KBM-7 (cell line): ENCODE data around the gene CAMKMT.
"Not testable (repeated sequence)": the region's sequence is repeated elsewhere in the genome, so short reads cannot be mapped to it uniquely, and the experiment has no call there.

Experiments
- DNase-seq: peaks from one replicate; pipeline ENCODE4 v3.0.0-alpha.2; 2015
- in situ Hi-C: fragments of 300-500 bp; cut with MboI; formaldehyde crosslinking; loops from 2 replicates; pipeline ENCODE4 v1.14.3; 2020; ENCODE audit warnings: low sequenced_read_pairs, low pct_unique_long_range_greater_than_20kb, mixed read lengths

Gene CAMKMT

DNA sequence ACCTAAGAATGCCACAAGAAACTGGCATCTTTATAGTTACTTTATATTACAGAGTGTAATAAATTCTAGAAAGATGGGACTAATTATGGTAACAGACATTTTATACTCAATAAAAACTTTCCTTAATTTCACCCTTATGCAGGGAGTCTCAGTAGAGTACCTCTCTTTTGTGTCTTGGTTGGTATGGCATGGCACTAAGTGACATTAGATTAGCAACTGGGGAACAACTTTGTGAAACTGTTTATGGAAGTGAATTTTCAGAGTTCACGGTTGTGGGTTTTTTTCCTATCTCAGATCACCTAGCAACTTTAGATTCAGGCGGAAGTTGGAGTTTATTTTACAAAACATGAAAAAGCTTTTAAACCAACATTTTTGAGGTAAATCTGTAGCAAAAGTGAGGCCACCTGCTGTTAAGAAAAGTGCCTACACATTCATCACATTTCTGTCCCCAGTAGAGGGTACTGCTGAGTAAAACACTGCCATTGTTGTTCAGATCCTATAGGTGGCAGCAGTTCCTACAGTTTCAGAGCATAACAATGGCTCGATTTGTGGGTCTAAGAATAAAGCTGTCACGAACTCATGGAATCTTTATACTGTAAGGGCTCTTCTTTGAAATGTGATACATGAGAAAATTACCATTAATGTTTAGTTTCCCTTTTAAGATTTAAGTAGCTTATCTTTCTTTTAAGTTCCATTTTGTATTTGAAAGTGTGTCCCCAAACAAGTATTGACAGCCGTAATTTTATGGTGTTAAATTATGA is 117.6 kb downstream of the CAMKMT start:
- in situ Hi-C loops: no loop called here
- peak; percentile 88 for DNase-seq

DNA sequence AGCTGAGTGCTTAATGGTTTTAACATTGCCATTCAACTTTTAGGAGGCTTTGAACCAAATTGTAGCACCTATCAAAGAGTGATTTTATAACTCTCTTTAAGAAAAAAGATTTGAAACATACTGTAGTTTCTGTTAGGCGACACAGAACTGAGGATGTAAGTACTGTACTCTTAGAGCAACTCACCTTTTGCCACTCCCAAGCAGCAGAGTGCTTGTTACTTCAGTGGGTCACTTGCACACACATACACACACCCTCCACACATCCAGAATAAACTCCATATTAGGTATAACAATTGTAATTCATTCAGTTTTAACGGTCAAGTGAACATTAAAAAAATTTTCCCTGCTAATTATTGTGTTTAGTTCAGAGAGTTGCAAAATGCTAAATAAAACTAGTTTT is 118.3 kb downstream of the CAMKMT start:
- in situ Hi-C loops: no loop called here
- DNase-seq: no peak

DNA sequence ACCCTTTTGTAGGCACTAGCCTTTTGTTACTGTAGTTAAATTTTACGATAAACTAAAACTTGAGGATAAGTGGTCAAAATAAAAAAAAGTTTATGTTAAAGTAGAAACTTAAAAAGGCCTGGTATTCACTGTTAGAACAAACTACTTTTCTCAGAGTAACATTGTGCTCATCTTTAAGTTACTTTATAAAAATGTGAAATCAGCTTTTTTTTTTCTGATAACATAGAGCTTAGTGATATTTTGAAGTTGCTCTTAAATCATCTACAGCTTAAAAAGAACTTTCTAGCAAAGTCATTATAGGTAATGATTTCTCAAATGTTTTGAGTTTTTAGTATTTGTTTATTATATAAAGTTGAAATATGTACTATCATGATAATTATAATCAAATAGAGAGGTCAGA is 125.3 kb downstream of the CAMKMT start:
- in situ Hi-C loops: no loop called here
- DNase-seq: no peak

GRCh38 chr2:44490726-44491125 is 129.0 kb downstream of the CAMKMT start:
- in situ Hi-C loops: no loop called here

GRCh38 chr2:44494006-44494405 is 132.3 kb downstream of the CAMKMT start:
- DNase-seq: no peak
- in situ Hi-C loops: no loop called here

More at GRCh38 chr2:44490726-44491125, 129.0 kb downstream of the CAMKMT start:
- DNase-seq: no peak

DNA sequence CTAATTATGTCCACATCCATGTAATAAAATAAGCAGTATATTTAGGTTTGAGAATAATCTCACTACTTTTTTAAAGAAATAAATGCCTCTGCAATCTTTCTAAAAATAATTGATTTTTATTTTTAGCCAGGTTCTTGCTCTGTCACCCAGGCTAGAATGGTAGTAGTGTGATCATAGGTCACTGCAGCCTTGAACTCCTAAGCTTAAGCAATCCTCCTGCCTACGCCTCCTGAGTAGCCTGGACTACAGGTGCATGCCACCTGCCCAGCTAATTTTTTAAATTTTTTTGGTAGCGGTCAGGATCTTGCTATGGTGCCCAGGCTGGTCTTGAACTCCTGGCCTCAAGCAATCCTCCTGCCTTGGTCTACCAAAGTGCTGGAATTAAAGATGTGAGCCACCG is 133.3 kb downstream of the CAMKMT start:
- DNase-seq: no peak
- in situ Hi-C loops: no loop called here

GRCh38 chr2:44495544-44495943 is 133.8 kb downstream of the CAMKMT start:
- no peak for DNase-seq
- in situ Hi-C loops: no loop called here

DNA sequence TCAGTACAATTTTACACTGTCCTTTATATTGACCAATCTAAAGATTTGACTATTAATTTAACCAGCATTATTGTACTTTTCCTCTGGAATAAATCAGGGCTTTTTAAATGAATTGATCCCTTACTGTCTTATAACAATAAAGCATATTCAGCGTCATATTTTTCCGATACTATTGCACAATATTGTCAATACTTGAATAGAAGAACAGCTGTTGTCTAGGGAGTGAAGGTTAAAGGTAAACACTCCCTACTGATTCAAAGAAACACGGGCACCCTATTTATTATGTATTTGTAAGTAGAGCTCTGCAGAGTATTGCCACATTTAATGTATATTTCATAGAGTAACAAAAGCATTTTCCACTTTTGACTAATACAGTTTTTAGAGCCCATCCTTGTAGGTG is 134.4 kb downstream of the CAMKMT start:
- in situ Hi-C loops: no loop called here
- DNase-seq: no peak

DNA sequence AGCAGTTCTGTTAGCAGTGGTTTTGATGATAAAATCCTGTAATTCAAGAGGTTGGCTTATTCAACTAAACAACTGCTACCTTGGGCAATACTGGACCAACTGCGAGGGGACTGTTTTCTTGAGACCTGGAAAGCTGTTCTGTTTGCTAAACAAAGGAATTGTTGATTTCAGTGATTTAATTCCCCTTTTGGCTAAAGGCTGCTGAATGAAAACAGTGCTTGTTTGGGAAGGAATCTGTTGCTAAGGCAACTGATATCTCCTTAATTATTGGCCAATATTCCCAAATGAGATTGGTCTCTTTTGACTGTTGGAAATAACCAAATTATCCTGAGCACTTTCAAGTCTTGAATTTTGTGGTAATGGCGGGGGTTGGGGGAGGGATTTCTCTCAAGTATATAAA is 136.8 kb downstream of the CAMKMT start:
- no peak for DNase-seq
- in situ Hi-C loops: no loop called here

DNA sequence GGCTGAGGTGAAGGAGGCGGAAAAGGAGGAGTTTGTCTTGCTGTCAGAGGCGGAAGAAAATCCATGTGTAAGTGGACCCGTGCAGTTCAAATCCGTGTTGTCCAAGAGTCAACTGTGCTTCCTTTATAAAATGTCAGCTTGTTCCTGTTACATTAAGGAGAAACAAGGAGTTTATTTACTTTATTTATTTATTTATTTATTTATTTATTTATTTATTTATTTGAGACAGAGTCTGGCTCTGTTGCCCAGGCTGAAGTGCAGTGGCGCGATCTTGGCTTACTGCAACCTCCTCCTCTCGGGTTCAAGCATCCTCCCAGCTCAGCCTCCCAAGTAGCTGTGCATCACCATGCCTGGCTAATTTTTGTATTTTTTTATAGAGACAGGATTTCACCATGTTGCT is 143.9 kb downstream of the CAMKMT start:
- DNase-seq, in situ Hi-C loops: not testable (repeated sequence)

- in situ Hi-C loops: no loop called here
- DNase-seq: no peak
Observed at GRCh38 chr2:44510246-44510645, 148.5 kb downstream of the CAMKMT start.

DNA sequence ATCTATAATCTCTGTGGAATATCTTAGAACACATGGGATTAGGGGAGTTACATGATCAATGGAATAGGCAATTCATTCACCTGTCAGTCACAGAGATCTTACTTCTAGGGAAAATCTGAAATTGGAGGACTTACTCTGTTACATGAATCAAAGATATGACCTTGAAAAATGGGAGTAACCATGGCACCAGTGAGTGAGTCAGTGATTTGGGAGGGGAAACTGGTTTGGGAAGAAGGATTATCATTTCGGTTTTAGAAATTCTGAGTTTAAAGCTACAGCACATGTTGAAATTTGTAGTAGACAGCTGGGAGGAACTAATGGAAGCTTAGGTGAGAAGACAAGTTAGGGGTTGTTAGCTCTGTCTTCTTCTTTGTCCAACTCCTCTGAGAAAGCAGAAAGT is 153.7 kb downstream of the CAMKMT start:
- in situ Hi-C loops: no loop called here
- DNase-seq: no peak

- in situ Hi-C loops: no loop called here
- no peak for DNase-seq
Observed at GRCh38 chr2:44519026-44519425, 157.3 kb downstream of the CAMKMT start.

DNA sequence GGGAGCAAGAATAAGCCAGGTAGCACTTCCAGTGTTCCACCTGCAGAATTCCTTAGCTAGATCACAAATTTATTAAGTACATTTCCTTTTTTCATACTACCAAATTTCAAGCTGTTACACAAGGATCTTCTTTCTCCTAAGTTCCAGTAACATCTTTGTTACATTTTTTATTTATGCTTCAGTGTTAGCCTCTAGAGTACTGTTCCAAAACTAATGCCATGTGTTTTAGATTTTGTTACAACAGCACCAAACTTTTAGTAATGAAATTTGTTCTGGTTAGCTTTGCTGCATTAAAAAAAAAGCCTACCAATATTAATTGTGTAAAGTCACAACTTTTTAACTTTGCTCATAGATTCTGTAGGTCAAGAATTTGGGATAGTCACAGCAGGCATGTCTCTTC is 161.1 kb downstream of the CAMKMT start:
- no peak for DNase-seq
- in situ Hi-C loops: no loop called here

GRCh38 chr2:44524347-44524926 is 162.7 kb downstream of the CAMKMT start:
- in situ Hi-C loops: no loop called here
- DNase-seq: no peak

GRCh38 chr2:44526352-44526751 is 164.6 kb downstream of the CAMKMT start:
- in situ Hi-C loops: no loop called here

GRCh38 chr2:44528595-44528994 is 166.8 kb downstream of the CAMKMT start:
- in situ Hi-C loops: no loop called here
- no peak for DNase-seq

More at GRCh38 chr2:44526352-44526751, 164.6 kb downstream of the CAMKMT start:
- DNase-seq: no peak

DNA sequence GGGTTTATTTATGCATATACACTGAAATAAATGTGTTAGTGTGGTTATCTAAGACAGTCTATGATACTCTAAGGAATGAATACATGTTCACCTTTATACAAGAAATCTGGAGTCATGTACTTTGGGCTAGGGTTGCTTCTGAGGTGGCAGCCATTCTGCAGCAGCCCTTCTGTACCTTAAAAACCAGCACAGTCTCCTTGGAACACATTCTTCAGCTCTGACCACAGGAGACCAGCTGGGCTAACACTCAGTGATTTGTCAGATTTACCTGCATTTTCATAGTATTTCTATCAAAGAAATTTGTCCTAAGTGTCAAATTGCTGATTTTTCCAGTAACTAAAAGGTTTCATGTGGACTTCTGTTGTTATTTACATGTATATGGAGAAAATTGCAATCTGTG is 167.7 kb downstream of the CAMKMT start:
- in situ Hi-C loops: no loop called here
- no peak for DNase-seq

- in situ Hi-C loops: no loop called here
- no peak for DNase-seq
Observed at GRCh38 chr2:44531289-44531688, 169.5 kb downstream of the CAMKMT start.

DNA sequence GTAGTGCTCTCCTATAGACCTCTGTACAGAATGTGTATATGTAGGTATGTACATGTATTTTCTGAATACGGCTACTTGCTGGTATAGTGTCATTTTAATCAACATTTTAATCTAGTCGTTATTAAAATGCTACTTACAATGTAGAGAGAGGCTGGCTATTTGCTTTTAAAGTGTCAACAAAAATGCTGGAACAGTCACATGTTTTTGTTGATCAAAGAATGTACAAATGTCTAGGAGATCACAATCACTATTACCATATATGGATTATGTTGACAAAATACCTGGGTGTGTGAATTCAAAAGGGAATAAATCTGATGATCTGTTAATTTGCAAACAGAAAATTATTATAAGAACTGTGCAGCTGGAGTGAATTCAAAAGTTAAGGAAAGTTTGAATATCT is 170.3 kb downstream of the CAMKMT start:
- no peak for DNase-seq
- in situ Hi-C loops: no loop called here

GRCh38 chr2:44533508-44533907 is 171.8 kb downstream of the CAMKMT start:
- in situ Hi-C loops: no loop called here
- DNase-seq: peak; percentile 39
